NCI-H69 (cell line): ENCODE measurements around the gene PRSS36.
"Not testable (repeated sequence)": the region's sequence is repeated elsewhere in the genome, so short reads cannot be mapped to it uniquely, and the experiment has no call there.

Experiments
- DNase-seq: peaks from one replicate; lab custom pipeline; 2025; lab: John Stamatoyannopoulos, UW

Gene PRSS36

DNA sequence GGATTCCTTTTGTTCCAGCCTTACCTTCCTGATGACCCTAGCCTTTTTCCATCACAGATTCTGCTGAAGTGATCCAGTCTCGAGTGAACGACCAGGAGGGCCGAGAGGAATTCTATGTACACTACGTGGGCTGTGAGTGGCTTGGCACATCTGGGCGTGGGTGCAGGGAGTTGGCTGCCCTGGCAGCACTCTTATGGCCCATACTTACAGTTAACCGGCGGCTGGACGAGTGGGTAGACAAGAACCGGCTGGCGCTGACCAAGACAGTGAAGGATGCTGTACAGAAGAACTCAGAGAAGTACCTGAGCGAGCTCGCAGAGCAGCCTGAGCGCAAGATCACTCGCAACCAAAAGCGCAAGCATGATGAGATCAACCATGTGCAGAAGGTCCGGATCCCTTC lies 29.7 kb downstream of the PRSS36 start:
- DNase-seq, result no peak

GRCh38 chr16:31118223-31119155 lies 31.4 kb downstream of the PRSS36 start:
- no peak for DNase-seq

- DNase-seq, result peak; percentile 99
Measured at GRCh38 chr16:31117384-31118222, 32.3 kb downstream of the PRSS36 start, which contains the start of gene KAT8. Gene KAT8, plus strand, starts transcription at chr16:31117664. Its CDS starts 18 bp downstream, at chr16:31117682.

DNA sequence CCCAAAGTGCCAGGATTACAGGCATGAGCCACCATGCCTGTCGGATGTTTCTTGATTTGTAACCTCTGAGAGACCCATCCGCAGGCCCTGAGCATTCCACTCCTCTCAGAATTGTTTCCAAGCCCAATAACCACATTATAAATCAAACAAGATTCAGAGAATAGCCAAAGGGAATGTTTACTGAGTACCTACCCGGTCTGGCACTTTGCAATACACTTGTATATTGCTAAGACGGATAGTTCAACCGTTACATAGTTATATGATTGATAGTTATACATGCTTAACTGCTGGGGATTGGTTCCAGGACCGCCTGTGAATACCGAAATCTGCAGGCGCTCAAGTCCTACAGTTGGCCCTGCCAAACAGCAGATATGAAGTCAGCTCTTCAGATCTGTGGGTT lies 35.4 kb downstream of the PRSS36 start:
- no peak for DNase-seq

GRCh38 chr16:31113121-31114120 lies 36.4 kb downstream of the PRSS36 start:
- no peak for DNase-seq

DNA sequence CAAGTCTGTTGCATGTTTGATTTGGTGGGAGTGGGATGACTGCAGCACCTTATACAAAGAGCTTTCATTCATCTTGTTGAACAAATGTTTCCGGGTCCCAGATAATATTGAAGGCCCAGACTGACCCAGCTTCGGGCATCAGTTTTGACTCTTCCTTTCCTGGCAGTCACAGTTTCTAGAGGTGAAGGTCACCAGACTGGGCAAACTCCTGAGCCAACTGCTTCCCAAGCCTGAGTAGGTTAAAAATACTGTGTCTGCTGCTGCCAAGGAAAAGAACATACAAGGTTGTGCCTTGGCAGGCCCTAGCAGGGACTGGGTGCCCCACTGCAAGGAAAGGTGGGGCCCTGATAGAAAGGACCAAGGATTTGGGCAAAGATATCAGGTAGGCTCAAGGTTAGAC lies 37.2 kb downstream of the PRSS36 start:
- DNase-seq, result no peak

DNA sequence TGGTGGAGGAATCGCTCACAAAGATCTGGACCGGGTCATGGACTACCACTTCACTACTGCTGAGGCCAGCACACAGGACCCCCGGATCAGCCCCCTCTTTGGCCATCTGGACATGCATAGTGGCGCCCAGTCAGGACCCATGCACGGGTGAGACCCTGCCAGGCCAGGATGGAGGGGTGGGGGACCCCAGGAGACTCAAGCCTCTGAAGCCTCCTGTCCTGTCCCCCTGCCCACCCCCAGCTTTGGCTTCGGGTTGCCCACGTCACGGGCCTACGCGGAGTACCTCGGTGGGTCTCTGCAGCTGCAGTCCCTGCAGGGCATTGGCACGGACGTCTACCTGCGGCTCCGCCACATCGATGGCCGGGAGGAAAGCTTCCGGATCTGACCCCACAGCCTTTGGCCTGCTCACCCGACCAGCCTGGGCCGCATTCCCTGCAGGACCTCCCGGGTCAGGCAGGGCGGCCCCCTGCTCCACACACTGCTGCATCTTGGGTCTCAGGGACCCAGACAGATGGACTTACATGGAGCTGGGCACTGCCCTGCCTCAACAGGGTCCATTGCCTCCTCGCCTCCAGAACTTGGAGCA lies 37.9 kb downstream of the PRSS36 start:
- DNase-seq, result no peak

- no peak for DNase-seq
Measured at GRCh38 chr16:31110106-31111034, 39.5 kb downstream of the PRSS36 start.

- DNase-seq, result no peak
Measured at GRCh38 chr16:31109622-31110021, 40.2 kb downstream of the PRSS36 start.

DNA sequence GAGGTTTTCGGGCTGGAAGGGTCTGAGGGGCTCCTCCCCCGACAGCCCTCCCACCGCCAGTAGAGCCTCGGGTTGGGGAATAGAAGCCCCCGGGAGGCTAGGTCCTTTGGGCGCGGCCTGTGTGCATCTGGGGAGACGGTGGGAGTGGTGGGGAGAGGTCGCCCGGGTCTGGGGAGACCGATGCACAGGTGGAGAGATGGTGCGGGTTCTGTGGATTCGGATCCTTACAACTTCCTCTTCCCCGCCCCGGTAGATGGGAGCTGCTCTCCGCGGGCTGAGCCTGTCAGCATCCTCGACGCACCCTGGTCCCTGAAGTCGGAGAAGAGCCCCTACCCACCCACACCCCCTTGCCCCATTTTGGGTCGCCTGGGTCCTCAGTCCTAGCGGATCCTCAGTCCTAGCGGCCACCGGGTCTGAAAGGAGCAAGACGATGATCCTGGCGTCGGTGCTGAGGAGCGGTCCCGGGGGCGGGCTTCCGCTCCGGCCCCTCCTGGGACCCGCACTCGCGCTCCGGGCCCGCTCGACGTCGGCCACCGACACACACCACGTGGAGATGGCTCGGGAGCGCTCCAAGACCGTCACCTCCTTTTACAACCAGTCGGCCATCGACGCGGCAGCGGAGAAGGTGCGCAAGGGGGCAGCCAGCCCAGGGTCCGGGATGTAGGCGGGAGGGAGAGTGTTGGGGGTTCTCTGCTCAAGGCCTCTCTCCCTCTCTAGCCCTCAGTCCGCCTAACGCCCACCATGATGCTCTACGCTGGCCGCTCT lies 40.9 kb downstream of the PRSS36 start:
- DNase-seq, result no peak

- peak; percentile 86 for DNase-seq
Measured at GRCh38 chr16:31108035-31108793, 41.7 kb downstream of the PRSS36 start, which contains the start of gene BCKDK. Gene BCKDK, plus strand, starts transcription at chr16:31108386. Its CDS starts 838 bp downstream, at chr16:31109224.

GRCh38 chr16:31107465-31107867 lies 42.4 kb downstream of the PRSS36 start:
- DNase-seq, result no peak

GRCh38 chr16:31106509-31107464 lies 43.1 kb downstream of the PRSS36 start:
- no peak for DNase-seq

DNA sequence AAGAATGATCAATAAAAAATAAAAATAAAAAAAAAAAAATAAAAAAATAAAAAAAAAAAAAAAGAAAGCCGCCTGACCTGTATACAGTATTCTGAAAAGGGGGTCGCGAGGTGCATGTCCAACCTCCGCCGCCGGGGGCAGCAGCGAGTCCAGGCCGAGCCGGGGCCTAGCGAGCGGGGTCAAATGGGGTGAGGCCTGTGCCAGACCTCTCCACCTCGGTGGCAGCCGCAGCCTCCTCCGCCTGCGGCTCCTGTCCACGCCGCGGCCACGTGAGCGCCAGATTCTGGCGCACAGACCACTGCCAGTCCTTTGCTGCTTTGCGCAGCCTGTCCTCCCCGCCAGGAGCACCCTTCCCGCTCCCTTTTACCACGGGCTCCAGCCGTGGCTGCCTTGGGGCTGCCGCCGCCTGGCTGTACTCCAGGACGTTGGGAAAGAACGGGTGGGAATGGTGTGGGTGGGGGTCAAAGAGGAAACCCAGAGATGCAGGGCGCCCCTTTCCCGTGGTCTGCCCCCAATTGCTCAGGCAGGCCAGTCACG lies 44.1 kb downstream of the PRSS36 start:
- DNase-seq, result peak; percentile 69

DNA sequence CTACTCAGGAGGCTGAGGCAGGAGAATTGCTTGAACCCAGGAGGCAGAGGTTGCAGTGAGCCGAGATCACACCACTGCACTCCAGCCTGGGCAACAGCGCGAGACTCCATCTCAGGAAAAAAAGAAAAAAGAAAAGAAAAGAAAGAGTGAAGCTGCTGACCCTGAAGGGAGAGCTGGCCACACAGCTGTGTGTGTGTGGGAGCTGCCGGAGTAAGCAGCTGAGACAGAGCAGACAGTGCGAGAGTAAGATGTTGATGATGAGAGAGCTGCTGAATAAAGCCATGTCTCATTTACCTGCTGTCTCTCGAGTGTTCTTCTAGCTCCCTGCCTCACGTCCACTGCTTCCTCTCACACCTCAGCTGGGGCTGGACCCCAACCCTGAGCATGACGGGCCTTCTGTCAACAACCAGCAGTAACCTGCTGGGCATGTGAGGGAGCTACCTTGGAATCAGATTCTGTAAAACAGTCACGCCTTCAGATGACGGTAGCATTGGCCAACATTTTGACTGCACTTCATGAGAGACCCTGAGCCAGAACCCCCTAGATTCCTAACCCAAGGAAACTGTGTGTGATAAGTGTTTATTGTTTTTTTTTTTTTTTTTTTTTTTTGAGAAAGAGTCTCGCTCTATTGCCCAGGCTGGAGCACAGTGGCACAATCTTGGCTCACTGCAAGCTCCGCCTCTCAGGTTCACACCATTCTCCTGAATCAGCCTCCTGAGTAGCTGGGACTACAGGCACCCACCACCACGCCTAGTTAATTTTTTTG lies 48.8 kb downstream of the PRSS36 start:
- DNase-seq, result not testable (repeated sequence)
